ENCODE results near the gene HLA-F.

HLA-F gene

DNA sequence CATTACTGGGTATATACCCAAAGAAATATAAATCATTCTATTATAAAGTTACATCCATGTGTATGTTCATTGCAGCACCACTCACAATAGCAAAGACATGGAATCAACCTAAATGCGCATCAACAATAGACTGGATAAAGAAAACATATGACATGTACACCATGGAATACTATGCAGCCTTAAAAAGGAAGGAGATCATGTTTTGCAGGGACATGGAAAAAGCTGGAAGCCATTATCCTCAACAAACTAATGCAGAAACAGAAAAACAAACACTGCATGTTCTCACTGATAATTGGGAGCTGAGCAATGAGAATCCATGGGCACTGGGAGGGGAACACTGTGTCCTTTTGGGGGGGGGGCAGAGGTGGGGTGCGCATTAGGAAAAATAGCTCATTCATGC lies 53.5 kb downstream of the HLA-F start:
- no peak overlapping the region for H3K27ac ChIP-seq (ENCODE audit: low read length)
- H3K9me3 ChIP-seq (ENCODE audit: control insufficient read depth, low read depth, low read length): no peaks in the 10 kb centered on the region
- H3K9ac ChIP-seq (ENCODE audit: low read length): no peak overlapping the region
- no peak overlapping the region for H3K4me3 ChIP-seq (ENCODE audit: low read length)
- no peaks in the 10 kb centered on the region for H3K36me3 ChIP-seq (ENCODE audit: control insufficient read depth, low read depth, low read length)
- no peaks in the 10 kb centered on the region for H3K27me3 ChIP-seq (ENCODE audit: control insufficient read depth, insufficient read depth, low read length)
- H3K4me1 ChIP-seq (ENCODE audit: control insufficient read depth, low read depth, low read length): no peaks in the 10 kb centered on the region
